ENCODE measurements around the gene NBPF1.
"Not testable (repeated sequence)": the region's sequence is repeated elsewhere in the genome, so short reads cannot be mapped to it uniquely, and the experiment has no call there.

Gene NBPF1

DNA sequence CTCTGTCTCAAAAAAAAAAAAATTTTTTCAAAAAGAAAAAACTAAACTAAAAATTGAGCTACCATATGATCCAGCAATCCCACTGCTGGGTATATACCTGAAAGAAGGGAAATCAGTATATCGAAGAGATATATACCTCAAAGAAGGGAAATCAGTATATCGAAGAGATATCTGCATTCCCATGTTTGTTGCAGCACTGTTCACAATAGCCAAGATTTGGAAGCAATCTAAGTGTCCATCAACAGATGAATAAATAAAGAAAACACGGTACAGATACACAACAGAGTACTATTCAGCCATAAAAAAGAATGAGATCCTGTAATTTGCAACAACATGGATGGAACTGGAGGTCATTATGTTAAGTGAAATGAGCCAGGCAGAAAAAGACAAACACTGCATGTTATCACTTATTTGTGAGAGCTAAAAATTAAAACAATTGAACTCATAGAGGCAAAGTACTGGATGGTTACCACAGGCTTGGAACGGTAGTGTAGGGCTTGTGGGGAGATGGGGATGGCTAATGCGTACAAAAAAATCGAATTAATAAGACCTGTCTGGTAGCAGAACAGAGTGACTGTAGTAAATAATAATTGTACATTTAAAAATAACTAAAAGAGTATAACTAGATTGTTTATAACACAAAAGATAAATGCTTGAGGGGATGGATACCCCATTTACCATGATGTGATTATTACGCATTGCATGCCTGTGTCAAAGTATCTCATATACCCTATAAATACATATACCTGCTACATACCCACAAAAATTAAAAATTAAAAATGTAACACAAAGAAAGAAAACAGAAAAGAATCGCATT is 28.0 kb upstream of the NBPF1 start:
- DNase-seq, result not testable (repeated sequence)

- not testable (repeated sequence) for DNase-seq
These were observed 26.0 kb upstream of the NBPF1 start for GRCh38 chr1:16639091-16640031.

DNA sequence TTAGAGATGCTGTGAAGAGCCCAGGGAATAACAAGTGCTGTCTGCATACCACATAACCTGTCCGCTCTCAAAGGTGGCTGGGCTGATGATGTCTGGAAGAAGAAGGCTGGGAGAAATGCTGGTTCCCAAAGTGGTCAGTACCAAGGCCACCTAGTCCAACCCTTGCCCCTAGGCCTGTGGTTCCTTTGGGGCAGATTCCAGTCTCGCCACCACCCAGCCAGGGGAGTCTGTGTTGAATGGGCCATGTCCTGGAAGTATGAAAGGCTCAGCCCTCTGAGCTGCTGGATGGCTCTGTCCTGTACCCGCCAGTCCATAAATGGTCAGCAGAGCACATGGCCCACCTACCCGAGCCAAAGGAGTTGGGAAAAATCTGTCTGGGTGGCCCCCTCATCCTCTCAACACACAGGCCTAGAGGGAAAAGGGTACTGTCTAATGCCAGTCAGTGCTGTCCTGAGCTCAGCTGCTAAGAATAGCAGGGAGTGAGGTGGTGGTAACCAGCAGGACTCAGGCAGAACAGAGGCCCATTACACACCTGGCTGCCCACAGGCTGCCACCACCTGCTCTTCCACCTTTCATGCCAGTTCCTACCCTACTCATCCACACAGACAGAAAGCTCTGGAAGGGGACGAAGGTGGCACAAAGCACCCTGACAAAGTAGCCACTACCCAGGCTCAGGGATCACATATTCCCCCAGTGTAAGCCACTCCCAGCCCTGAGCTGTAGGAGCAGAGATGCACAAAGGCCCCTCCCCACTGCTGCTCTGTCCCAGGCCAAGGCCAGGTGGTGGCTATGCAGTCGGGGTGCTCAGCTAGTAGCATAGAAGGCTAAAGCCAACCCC is 24.8 kb upstream of the NBPF1 start:
- not testable (repeated sequence) for DNase-seq

DNA sequence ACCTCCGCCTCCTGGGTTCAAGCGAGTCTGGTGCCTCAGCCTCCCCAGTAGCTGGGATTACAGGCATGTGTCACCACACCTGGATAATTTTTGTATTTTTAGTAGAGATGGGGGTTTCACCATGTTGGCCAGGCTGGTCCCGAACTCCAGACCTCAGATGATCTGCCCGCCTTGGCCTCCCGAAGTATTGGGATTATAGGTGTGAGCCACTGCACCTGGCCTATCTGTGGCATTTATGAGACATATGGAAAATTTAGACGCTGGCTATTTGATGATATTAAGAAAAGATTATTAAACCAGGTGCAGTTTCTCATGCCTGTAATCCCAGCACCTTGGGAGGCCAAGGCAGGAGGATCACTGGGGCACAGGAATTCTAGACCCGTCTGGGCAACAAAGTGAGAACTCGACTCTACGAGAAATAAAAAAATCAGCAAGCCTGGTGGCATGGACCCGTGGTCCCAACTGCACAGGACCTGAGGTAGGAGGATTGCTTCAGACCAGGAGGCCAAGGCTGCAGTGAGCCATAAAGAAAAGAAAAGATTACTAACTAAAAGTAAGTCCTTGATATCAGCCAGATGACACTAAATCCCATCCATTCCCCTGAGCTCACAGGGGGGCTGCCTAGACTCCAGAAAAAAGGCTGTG is 23.3 kb upstream of the NBPF1 start:
- DNase-seq, result not testable (repeated sequence)

DNA sequence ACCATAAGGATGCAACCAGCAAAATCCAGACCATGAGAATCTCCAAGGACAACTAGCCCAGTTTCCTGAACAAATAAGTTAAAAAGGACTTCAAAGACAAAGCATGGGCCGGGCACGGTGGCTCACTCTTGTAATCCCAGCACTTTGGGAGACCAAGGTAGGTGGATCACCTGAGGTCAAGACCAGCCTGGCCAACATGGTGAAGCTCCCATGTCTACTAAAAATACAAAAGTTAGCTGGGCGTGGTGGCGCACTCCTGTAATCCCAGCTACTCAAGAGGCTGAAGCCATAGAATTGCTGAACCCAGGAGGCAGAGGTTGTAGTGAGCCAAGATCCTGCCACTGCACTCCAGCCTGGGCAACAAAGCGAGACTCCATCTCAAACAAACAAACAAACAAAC is 22.6 kb upstream of the NBPF1 start:
- DNase-seq, result not testable (repeated sequence)

DNA sequence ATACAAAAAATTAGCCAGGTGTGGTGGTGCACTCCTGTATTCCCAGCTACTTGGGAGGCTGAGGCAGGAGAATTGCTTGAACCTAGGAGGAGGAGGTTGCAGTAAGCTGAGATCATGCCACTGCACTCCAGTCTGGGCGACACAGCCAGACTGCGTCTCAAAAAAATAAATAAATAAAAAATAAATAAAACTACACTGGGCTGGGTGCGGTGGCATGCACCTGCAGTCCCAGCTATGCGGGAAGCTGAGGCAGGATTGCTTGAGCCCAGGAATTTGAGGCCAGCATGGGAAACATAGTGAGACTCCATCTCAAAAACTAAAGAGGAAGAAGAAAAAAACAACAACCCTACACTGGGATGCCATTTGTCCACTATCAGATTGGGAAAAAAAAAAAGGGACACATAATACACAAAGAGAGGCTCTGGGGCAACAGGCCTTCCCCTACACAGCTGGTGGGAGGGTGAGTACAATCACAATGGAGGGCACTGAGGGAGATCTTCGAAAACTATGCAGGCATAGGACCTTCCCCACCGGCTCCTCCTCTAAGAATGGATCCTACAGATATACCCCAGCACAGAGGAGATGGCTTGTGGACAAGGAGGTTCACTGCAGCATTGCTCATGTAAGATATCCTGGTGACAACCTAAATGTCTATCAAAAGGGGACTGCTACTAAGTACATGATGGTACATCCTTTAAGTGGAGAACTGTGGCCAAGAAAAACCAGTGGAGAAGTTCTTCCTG is 20.3 kb upstream of the NBPF1 start:
- DNase-seq, result not testable (repeated sequence)

DNA sequence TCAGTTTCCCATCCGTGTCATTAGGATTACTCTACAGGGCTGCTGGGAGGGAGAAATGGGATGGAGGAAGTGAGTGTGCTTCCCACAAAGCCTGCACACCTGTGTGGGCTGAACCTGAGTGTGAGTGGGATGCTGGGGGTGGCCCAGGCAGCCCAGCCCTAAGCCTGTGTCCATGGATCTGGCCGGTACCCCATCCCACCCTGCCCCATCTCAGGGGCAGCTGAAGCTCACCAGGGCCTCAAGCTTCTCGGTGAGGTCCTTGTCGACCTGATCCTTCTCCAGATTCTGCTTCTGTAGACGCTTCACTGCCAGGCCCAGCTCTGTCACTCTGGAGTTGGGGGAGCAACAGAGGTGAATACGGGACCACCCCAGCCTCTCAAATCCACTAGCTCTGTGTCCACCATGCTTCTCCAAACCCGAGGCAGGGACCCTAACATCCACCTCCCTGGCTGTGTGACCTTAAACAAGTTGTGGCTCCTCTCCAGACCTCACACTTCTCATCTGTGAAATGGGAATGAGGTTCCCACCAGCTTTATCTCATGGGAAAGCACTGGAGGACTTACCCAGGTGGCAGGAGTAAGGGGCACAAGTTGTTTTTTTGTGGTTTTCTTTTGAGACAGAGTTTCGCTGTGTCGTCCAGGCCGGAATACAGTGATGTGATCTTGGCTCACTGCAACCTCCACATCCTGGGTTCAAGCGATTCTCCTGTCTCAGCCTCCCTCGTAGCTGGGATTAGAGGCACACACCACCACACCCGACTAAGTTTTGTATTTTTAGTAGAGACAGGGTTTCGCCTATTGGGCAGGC is 18.9 kb upstream of the NBPF1 start:
- not testable (repeated sequence) for DNase-seq

DNA sequence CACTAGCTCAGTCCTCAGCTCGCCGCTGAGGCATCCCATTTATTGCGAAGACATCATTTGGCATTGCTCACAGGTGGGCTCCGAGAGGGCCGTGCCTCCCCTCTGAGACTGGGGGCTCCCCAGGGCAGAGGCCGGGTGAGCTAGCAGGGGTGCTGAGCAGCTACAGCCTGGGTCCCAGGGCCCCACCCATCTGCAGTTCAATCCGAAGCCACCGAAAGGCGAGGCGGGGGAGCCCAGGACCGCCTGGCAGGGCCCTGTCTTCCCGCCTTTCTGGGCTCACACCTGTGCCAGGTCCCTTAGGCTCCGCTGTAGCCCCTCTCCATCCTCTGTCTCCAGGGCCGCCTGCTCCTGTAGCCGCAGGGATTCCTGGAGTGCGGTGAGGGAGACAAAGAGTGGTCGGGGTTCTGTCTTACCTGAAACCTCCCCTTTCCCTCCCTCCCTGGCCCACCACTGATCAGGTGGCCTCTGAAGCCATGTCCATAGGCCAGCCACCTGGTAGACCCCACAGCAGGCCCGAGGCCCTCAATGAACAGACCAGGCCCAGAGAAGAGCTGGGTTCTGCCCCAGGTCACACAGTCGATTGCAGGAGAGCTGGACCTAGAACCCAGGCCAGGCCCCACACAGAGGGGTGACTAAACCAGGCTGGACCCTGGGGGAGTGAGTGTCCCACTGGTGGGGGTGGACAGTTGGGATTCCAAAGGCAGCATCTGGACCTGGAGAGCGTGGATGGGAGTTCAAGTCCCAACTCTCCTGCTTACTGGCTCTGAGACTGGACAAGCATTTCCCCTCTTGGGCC is 18.1 kb upstream of the NBPF1 start:
- DNase-seq, result no peak

- DNase-seq, result no peak
These were observed 17.4 kb upstream of the NBPF1 start for GRCh38 chr1:16630661-16631247.

DNA sequence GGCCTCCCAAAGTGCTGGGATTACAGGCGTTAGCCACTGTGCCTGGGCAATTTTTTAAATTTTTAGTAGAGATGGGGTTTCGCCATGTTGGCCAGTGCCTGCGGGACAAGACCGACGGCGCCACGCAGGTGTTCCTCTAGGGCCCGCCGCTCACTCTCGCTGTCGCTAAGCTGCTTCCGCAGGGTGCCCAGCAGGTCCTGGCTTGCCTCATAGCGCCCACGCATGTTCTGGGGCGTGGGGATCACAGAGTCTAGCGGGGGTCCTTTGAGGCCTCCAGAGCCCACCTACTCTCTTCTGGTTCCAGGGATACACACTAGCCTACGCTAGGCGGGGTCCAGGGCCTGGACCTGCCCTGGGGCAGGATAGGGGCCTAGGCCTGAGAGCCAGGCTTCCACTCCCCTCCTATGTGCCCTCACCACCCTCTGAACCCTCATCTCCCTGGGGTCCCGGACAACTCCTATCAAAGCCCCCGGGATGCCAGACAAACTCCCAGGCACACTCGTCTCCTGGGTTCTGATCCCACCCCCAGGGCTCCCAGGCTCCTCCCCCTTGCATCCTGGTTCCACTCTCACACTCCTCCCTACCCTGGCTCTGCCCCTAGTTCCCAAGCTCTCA is 16.7 kb upstream of the NBPF1 start:
- DNase-seq, result not testable (repeated sequence)

- DNase-seq, result no peak
These were observed 15.2 kb upstream of the NBPF1 start for GRCh38 chr1:16628361-16629111.

DNA sequence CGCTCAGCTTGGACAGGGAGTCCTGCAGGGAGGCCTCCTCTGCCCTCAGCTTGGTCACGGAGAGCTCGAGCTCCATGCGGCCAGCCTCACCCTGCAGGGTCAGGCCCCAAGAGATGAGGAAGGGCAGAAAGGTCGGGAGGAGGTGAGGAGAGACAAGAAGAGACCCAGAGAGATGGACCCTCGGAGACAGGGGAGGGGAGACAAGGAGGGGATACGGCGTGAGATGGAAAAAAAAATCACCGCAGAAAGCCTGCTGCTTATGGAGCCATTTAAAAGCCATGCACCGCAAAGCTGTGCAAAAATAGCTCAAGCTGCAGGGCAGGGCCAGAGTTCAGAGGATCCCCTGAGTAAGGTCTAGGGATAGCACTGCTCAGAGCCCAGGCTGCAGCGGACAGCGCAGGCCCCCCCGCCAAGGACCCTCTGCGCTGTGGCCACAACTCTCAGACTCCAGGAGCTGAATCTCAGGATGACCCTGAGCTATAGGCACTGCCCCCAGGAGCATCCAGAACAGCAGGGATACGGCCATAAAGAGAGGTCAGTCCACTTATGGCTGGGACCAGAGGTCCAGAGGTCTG is 13.1 kb upstream of the NBPF1 start:
- not testable (repeated sequence) for DNase-seq

DNA sequence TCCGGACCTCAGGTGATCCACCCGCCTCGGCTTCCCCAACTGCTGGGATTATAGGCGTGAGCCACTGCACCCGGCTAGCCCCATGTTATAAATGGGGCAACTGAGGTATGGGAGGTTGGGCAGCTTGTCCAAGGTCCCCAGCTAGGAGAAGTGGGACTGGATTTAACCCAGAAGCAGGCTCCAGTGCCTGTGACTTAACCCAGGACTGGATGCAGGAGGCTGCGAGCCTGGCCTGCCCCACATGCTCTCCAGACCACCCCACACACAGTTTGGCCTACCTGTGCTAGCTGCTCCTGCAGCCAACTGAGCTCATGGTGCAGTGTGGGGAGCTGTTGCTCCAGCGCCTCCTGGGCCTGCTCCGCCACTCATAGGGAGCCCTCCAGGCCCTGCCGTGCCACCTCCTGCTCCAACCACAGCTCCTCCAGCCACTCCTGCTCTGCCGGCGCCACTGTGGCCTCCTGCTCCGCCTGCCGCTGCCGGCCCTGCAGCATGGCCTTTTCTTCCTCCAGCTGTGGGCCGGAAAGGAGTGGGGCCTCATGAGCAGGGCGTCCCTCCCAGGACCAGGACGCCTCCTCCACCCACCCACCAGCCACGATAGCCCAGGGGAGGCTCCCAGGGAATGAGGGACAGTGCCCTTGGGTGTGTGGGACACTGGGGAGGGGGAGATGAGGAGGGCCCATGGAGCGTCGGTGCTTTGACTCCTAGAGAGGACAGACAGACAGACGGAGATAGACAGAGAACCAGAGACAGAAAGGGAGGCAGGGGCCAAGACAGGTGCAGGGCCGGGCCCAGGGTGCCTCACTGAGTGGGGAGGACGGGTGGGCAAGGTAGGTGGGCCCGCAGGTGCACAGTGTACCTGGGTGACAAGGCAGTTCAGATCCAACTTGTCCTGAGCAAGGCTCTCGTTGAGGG is 12.4 kb upstream of the NBPF1 start:
- DNase-seq, result no peak

GRCh38 chr1:16623812-16624719 is 10.7 kb upstream of the NBPF1 start:
- DNase-seq, result not testable (repeated sequence)

DNA sequence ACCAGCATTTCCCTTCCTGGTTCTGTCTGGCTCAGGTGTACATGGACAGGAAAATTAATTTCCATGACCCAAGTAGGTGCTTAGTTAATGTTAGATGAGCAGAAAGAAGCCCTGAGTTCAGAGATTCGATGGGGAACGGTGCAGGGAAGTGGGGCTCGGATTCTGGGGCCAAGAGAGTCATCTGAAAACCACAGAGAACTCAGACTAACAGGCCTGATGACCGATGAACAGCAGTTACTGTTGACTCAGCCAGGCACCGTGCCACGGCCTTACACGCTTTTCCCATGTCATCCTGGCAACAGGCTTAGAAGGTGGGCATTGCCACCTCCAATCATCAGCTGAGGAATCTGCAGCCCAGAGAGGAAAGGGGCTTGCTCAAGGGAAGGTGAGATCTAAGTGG is 10.0 kb upstream of the NBPF1 start:
- not testable (repeated sequence) for DNase-seq

Measured in activated CD4-positive, CD25-positive, alpha-beta regulatory T cell (primary cell).